Colon (tissue), 2 donors: ENCODE data around the gene MINDY4B.

ENCODE experiments used
- FAIRE-seq: peaks from 2 replicates; lab custom pipeline; 2012; peaks lifted over from hg19 to GRCh38; lab: Jason Lieb, UNC
- donor health status: control.
- donor health status: control.

MINDY4B gene

GRCh38 chr3:150905339-150905738 is at the start of gene MINDY4B:
MINDY4B (minus strand) TSS chr3:150905439; CDS start chr3:150905439, 0 bp downstream.
- FAIRE-seq = no peak

DNA sequence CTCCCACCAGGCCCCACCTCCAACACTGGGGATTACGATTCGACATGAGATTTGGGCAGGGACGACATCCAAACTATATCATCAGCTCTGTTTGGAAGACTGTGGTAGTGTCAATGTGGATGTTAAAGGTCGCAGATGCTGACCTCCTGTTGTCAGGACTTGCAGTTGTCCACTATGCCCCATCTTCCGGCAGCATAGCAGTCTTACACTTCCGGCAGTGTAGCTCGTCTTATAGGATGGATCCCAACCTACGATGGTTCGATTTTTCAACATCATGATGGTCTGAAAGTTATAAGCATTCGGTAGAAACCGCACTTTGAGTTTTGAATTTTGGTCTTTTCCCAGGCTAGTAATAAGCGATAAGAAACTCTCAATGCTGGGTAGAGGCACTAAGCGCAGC is 46.7 kb upstream of the MINDY4B start:
- no peak for FAIRE-seq

- no peak for FAIRE-seq
Observed at GRCh38 chr3:150945226-150946032, 40.2 kb upstream of the MINDY4B start.

GRCh38 chr3:150942221-150942620 is 37.0 kb upstream of the MINDY4B start:
- FAIRE-seq = no peak

- FAIRE-seq = no peak
Observed at GRCh38 chr3:150936693-150937092, 31.5 kb upstream of the MINDY4B start.

GRCh38 chr3:150933473-150933995 is 28.3 kb upstream of the MINDY4B start:
- FAIRE-seq = no peak

- no peak for FAIRE-seq
Observed at GRCh38 chr3:150931745-150932144, 26.5 kb upstream of the MINDY4B start.

DNA sequence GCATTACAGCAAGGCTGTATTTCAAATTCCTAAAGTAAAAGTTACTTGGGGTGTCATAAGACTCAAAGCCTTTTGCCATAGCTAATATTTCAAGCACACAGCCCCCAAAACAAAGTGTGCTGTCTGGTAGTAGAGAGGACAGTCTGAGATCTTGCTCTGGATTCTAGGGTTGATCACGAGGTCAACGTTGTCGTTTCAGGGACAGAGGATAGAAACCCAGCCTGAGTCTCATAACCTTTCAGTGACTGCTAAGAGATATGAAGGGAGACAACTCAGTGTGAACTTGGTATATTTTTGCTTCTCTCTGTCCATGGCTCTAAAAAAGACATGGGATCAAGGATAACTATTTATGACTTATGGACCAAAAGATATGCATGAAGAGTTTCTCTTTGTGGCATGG is 25.6 kb upstream of the MINDY4B start:
- no peak for FAIRE-seq

DNA sequence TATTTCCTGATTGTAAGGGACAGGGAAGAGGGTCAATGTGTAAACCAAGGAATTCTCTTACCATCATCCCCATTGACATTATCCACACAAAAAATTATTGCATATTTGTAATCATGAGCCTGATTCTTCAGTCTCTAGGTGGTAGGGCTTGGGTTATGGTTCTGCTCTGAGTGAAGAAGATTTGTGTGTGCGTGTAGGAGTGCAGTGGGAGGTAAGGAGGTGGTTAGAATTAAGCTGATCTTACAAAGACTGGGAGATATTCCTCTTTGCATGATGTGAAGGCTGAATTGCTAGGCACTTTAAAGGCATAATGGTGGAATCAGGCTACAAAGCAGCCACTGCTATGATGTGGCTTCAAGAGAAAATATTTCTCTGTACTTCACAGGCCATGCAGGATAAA is 23.0 kb upstream of the MINDY4B start:
- no peak for FAIRE-seq

DNA sequence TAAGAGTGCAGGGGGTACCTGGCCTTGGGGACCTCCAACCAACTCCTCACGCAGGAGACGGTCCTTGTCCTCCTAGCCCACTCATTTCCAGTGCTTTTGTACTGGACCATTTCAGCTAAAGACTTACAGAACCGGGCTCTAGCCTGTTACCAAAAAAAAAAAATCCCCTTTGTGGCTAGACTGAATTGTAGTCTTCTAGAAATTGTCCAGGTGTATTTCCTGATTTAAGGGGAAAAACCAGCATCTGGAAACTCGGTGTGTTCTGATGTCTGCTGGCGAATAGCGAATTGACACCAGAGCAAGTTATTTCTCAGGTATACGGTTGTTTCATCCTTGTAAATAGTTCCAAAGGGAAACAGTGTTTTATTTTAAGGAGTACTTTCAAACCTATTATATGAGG is 21.1 kb upstream of the MINDY4B start:
- FAIRE-seq = no peak

- FAIRE-seq = no peak
Observed at GRCh38 chr3:150925751-150926201, 20.5 kb upstream of the MINDY4B start.

GRCh38 chr3:150922611-150923010 is 17.4 kb upstream of the MINDY4B start:
- no peak for FAIRE-seq

GRCh38 chr3:150921209-150921608 is 16.0 kb upstream of the MINDY4B start:
- no peak for FAIRE-seq

DNA sequence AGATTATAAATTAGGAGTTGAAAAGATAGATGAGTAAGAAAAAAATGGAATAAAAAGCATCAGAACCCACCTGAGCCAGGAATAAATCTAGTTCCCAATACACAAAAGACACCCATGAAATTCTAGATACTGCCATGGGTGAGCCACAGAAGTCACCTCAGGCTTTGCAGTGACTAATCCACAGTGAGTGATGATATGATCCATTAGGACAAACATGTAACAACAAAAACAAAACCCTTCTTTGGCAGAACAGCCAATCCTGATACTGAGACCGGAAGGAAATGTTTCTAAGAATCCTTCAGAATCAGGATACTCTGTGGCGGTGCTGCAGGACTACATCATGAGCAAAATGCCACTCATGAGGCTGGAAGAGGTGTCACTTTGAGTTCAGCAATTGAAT is 15.0 kb upstream of the MINDY4B start:
- no peak for FAIRE-seq

- FAIRE-seq = no peak
Observed at GRCh38 chr3:150917951-150918350, 12.7 kb upstream of the MINDY4B start.

GRCh38 chr3:150913133-150913922 is 8.1 kb upstream of the MINDY4B start:
- no peak for FAIRE-seq

DNA sequence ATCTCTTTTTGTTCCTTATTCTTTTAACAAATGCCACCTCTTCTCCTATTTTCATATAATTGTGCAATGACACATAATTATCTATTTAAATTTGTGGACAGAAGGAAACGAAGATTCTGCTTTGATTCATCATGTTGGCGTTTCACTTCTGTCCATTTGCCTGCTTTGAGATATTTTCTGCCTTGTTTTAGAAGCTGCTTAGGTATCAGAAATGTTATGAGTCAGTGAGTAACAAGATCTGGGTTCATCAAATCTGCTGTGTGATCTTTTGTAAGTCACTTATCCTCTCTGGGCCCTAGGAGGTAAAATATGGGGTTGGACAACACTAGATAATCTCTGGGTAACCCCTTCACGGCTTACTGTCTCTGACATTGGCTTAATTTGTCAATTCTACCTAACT is 7.3 kb upstream of the MINDY4B start:
- FAIRE-seq = no peak

- FAIRE-seq = no peak
Observed at GRCh38 chr3:150911771-150912170, 6.5 kb upstream of the MINDY4B start.

DNA sequence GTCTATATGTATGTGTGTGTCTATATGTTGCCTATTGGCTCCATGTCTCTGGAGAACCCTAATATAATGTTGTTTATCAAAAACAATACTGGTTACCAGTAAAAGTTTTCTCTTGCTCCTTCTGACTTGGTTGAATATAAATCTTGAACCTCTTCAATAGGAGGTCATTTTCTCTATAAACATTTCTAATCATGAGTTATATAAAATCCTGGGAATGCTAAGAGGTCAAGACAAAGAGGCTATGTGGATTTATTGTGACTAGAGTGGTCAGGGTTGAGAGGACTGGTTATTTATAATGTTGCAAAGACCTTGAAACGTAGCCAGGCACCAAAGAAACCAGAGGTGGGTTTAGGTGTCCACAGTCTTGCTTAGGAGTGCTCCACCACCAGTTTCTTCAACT is 1.2 kb upstream of the MINDY4B start:
- FAIRE-seq = no peak

DNA sequence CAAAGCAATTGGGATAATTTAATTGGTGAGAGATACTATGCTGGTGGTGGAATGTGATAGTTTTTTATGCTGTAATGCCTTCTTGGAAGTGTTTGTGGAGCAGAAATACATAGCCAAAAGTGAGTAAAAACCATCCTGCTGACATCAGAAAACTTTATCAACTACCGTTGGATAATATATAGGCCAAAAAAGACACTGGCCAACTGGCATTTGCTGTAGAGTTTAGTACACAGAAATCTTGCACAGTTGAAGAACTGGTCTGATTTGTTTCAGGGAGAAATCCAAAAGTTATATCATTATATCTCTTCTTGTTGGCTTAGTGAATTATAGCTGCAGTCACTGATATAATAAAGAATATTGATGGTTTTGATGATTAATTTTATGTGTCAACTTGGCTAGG is 507 bp upstream of the MINDY4B start:
- no peak for FAIRE-seq

- no peak for FAIRE-seq
Observed at GRCh38 chr3:150902988-150903387, 2.3 kb downstream of the MINDY4B start.

DNA sequence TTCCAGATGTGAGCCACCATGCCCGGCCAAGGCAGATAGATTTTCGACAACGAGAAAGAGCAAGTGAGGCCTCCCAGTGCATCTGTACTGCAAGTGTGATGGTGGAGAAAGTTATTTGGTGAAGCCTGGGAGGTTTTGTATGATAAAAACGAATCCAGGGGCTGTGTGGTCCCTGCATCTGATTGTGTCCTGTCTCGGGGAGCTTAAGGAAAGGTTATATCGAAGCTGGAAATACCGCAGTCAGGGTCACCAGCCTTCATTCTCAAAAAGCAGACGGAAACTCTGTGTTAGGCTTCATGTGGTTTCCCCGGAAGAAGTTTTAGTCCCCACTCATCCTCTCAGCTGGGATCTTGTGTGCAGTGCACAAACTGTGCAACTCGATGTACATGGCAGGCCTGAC is 3.4 kb downstream of the MINDY4B start:
- FAIRE-seq = no peak

DNA sequence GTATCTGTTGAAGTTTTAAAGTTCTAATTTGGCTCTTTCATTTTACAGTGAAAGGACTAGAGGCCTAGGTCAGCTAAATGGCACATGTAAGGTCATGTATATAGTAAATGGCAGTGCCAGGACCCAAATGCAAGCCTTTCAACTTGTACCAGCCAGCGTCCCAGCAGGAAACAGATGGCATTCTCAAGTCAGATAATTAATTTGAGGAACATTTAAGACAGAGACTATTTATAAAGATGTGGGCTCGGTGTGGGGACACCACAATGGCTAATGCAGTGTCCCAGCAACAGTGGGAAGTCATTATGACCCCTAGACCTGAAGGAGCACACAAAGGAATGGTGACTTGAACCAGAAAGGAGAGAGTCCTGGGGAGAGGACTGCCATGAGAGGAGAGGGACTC is 6.1 kb downstream of the MINDY4B start:
- no peak for FAIRE-seq
